Activated T-cell treated with anti-CD3 and anti-CD28 coated beads, Interleukin-2, amount 50 U/mL, for 4 hours (primary cell): ENCODE measurements around the gene ELFN1. TPM values are rescaled to one million over a fixed set of nuclear protein-coding genes. Genes with fewer than 3 reads are reported as not detected.

Experiments used
- ATAC-seq, 2 donors: fragments of 200-7000 bp; cut with Tn5 transposase; one replicate each; pipeline ENCODE4 v1.10.0; 2021
- DNase-seq: peaks from one replicate; pipeline ENCODE4 v3.0.0-alpha.2; 2020
- H3K27me3 Mint-ChIP-seq: one replicate; pipeline ENCODE4 v1.8.0; 2021; ENCODE audit warnings: low read depth, mixed read lengths
- H3K36me3 Mint-ChIP-seq: one replicate; pipeline ENCODE4 v1.8.0; 2022; ENCODE audit warnings: mixed read lengths; ENCODE audit not compliant: insufficient read depth
- H3K4me1 Mint-ChIP-seq: one replicate; pipeline ENCODE4 v1.8.0; 2021; ENCODE audit warnings: low read depth, mixed read lengths
- H3K4me3 Mint-ChIP-seq: one replicate; pipeline ENCODE4 v1.8.0; 2021; ENCODE audit warnings: mild to moderate bottlenecking, moderate library complexity, mixed read lengths
- H3K9me3 Mint-ChIP-seq: one replicate; pipeline ENCODE4 v1.8.0; 2021; ENCODE audit warnings: mixed read lengths
- total RNA-seq, 3 donors: library from RNA; stranded (reverse); gene quantifications; one replicate each; pipeline ENCODE4 v1.2.1, GENCODE V29; 2021

Gene ELFN1
- total RNA-seq, 3 donors from 2014 or later: 0.11 to 0.13 (median 0.13) TPM

GRCh38 chr7:1689311-1689710, 19.2 kb downstream of the ELFN1 start:
- peaks cover 18% of the 10 kb centered on the region for H3K27me3 Mint-ChIP-seq
- H3K4me3 Mint-ChIP-seq: no peak overlapping the region
- no peaks in the 10 kb centered on the region for H3K4me1 Mint-ChIP-seq
- ATAC-seq: no peak
- DNase-seq: no peak
- H3K9me3 Mint-ChIP-seq: peaks cover 20% of the 10 kb centered on the region
- H3K36me3 Mint-ChIP-seq: peaks cover 1% of the 10 kb centered on the region

DNA sequence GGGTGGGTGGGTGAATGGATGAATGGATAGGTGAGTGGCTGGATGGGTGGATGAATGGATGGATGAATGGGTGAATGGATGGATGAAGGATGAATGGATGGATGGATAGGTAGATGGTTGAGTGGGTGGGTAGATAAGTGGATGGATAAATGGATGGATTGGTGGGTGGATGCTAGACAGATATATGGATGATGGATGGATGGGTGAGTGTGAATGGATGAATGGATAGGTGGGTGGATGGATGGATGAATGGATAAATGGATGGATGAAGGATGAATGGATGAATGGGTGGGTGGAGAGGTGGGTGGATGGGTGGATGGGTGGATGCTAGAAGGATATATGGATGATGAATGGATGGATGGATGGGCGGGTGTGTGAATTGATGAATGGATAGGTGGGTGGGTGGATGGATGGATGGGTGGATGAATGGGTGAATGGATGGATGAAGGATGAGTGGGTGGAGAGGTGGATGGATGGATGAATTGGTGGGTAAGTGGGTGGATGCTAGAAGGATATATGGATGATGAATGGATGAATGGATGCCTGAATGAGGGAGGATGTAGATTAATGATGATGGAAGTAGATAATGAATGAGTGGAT, 20.4 kb downstream of the ELFN1 start:
- peaks cover 10% of the 10 kb centered on the region for H3K9me3 Mint-ChIP-seq
- DNase-seq (no peak), ATAC-seq (no peak)
- no peaks in the 10 kb centered on the region for H3K4me1 Mint-ChIP-seq
- peaks cover 18% of the 10 kb centered on the region for H3K27me3 Mint-ChIP-seq
- no peak overlapping the region for H3K4me3 Mint-ChIP-seq
- peaks cover 1% of the 10 kb centered on the region for H3K36me3 Mint-ChIP-seq

DNA sequence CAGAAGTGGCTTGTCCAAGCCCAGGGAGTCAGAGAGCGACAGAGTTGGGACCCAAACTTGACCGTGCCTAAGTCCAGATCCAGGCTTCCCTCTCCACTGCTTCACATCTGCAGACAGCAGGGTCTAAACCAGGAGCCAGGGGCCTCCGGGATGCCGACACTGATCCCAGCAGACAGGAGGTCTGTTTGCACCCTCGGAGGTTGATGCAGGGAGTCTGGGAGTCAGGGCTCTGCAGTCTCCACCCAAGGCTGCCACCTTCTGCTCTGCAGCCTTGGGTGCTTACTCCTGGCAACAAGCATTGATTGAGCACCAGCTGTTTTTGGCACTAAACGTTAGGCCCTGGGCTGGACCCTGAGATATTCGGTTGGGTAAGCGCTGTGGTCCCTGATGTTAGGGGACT, 21.0 kb downstream of the ELFN1 start:
- H3K36me3 Mint-ChIP-seq: peaks cover 1% of the 10 kb centered on the region
- DNase-seq (no peak), ATAC-seq (no peak)
- H3K4me1 Mint-ChIP-seq: no peaks in the 10 kb centered on the region
- H3K9me3 Mint-ChIP-seq: peaks cover 8% of the 10 kb centered on the region
- no peak overlapping the region for H3K4me3 Mint-ChIP-seq
- peaks cover 21% of the 10 kb centered on the region for H3K27me3 Mint-ChIP-seq

DNA sequence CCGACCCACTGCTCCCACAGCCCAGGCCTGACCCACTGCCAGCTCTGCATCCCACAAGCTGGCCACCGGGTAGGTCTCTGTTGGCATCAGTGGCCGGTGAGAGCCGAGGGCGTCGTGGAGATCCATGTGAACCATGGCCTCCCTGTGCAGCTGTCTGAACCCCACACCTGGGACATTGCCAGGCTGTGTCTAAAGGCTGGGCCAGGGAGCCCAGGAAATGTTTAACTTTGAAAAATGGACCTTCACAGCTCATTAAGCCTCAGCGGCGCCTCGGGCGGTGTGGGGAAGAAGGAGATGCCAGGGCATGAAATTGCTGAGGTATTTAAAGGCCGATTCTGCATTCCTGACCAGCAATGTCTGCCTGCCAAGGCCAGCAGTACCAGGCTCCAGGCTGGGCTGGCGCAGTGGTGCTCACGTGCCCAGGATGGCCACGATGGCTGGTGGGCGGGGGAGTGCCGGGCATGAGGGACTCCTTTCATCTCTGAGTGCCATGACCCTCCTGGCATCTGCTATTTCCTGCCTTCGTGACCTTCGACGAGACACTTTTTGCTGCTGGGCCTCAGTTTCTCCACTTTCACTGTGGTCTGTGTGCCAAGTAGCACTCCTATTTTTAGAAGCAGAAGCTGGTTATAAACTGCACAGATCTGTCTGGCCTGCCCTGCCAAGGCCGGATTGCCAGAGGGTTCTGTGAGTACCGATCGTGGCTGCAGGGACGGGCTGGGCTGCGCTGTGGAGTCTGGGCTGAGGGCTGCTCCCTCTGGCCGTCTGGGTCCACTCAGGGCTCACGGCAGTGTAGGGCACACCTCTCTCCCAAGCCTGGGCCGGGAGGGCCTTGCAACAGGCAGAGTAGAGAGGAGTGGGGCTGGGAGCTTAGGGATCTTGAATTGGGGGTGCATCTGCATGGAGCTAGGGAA, 21.8 kb downstream of the ELFN1 start:
- peaks cover 1% of the 10 kb centered on the region for H3K36me3 Mint-ChIP-seq
- peaks cover 7% of the 10 kb centered on the region for H3K9me3 Mint-ChIP-seq
- DNase-seq: no peak
- no peak for ATAC-seq
- H3K27me3 Mint-ChIP-seq: peaks cover 20% of the 10 kb centered on the region
- no peak overlapping the region for H3K4me3 Mint-ChIP-seq
- no peaks in the 10 kb centered on the region for H3K4me1 Mint-ChIP-seq

DNA sequence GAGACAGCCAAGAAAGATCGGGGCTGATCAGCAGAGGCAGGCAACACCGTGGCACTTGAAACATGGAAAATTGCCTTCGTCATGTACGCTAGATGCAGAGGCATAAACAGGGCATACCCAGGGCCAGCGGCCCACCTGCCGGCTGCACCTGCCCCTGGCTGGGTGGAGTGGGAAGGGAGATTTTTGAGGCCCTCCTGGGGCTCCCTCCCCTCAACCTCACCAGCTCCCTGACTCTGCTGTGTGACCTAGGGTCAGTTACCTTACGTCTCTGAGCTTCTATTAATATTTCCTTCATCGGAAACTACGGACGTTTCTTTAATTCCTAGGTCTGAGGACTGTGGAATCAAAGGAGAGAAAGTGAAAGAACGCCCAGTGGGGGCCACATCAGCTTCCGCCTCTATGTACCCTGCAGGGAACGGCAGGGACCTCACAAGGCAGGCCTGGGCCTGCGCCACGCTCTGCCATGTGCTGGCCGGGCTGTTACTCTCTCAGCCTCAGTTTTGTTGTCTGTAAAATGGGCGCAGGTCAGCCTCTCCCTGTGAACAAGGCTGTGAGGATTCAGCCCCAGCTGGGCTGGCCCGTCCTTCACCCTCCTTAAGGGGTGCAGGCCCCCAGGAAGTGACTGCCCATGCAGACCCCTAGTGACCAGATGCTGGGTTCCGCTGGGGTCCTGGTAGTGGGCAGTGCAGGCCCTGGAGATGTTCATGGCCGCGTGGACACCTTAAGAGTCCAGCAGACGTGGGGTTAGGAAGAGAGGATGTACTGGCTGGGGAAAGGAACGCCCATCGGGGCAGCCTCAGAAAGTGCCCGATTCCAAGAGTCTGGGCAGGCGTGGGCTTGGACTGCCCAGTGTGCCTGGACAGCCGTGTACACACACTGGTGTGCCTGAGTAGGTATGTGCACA, 22.7 kb downstream of the ELFN1 start:
- H3K4me1 Mint-ChIP-seq: peaks cover 4% of the 10 kb centered on the region
- H3K9me3 Mint-ChIP-seq: peaks cover 7% of the 10 kb centered on the region
- no peak for DNase-seq
- peaks cover 1% of the 10 kb centered on the region for H3K36me3 Mint-ChIP-seq
- ATAC-seq: no peak
- peaks cover 20% of the 10 kb centered on the region for H3K27me3 Mint-ChIP-seq
- no peak overlapping the region for H3K4me3 Mint-ChIP-seq

DNA sequence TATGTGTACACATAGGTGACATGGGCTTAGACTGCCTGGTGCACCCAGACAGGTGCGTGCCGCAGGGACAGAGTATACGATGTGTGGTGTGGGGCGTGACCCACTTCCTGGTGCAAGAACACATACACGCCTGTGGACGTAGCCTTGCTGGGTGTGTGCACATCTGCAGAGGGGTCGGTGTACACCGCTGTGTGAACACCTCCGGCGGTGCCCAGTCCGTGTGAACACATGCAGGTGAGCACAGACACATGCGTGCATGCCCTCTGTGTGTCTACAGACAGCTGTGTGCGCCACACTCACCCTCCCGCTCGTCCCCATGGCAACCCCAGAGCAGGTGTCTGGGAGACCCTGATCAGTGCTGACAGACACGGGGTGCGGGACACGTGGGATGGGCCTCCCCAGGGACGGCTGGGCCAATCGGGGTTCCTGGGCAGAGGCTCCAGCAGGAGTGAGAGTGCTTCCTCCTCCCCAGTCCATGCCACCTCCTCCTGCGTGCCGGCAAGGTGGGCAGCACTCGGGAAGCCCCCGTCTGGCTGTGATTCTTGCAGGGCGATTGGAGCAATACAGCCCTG, 23.4 kb downstream of the ELFN1 start:
- H3K36me3 Mint-ChIP-seq: peaks cover 1% of the 10 kb centered on the region
- peaks cover 20% of the 10 kb centered on the region for H3K27me3 Mint-ChIP-seq
- peaks cover 4% of the 10 kb centered on the region for H3K9me3 Mint-ChIP-seq
- no peak overlapping the region for H3K4me3 Mint-ChIP-seq
- no peak for DNase-seq
- peaks cover 4% of the 10 kb centered on the region for H3K4me1 Mint-ChIP-seq
- no peak for ATAC-seq

DNA sequence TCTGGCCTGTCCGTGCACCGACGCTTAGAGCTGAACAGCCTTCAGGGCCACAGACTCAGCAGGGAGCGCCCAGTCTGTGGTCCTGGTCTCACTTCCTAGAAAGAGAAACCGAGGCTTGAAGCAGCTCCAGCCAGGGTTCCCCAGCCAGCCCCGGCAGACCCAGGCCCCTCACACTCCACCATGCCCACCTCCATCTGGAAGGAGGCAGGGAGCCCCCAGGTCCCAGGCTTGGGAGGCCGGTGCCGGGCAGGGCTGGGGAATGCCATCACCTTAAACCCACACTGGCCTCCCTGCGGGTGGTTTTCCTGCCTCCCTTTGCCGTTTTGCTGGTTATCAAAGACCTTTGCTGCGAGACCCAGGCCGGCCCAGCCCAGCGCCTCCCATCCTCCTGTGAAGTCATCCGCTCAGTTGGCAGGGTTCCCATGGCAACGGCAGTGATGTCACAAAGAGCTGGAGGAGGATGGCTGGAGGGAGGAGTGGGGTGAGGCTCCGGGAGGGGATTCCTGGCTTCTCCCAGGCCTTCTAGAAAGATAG, 24.0 kb downstream of the ELFN1 start:
- Mint-ChIP-seq H3K27me3 (peaks cover 20% of the 10 kb centered on the region), H3K4me1 (peaks cover 4% of the 10 kb centered on the region), H3K36me3 (peaks cover under 1% of the 10 kb centered on the region), H3K4me3 (no peak overlapping the region), H3K9me3 (no peaks in the 10 kb centered on the region)
- DNase-seq (no peak), ATAC-seq (no peak)

GRCh38 chr7:1694611-1695511, 24.8 kb downstream of the ELFN1 start:
- no peak for ATAC-seq
- Mint-ChIP-seq H3K27me3 (peaks cover 15% of the 10 kb centered on the region), H3K9me3 (no peaks in the 10 kb centered on the region), H3K4me1 (peaks cover 4% of the 10 kb centered on the region), H3K36me3 (no peaks in the 10 kb centered on the region), H3K4me3 (no peak overlapping the region)
- DNase-seq: no peak

DNA sequence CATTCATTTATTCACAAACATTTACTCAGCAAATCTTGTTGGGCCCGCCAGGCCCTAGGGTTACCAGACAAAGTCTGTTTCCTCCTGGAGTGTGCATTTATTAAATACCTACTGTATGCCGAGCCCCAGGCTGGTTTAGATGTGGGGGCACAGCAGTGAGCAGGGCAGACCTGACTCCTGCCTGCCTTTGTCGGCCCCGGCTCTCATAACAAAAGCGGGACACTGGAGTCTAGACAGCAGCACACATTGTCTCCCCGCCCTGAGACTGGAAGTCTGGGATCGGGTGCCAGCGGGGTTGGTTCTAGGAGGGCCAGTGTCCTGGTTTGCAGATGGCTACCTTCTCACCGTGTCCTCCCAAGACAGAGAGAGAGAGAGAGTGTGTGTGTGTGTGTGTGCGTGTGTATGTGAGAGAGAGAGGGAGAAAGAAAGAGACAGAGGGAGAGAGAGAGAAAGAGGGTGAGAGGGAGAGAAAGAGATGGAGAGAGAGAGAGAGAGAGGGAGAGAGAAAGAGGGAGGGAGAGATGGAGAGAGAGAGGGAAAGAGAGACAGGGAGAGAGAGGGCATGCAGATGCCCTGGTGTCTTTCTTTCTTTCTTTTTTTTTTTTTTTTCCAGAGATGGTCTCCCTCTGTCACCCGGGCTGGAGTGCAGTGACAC, 25.9 kb downstream of the ELFN1 start:
- Mint-ChIP-seq H3K4me1 (peaks cover 4% of the 10 kb centered on the region), H3K4me3 (no peak overlapping the region), H3K27me3 (peaks cover 5% of the 10 kb centered on the region), H3K9me3 (no peaks in the 10 kb centered on the region), H3K36me3 (no peaks in the 10 kb centered on the region)
- ATAC-seq: no peak
- no peak for DNase-seq

- no peaks in the 10 kb centered on the region for H3K9me3 Mint-ChIP-seq
- peaks cover 5% of the 10 kb centered on the region for H3K27me3 Mint-ChIP-seq
- H3K36me3 Mint-ChIP-seq: no peaks in the 10 kb centered on the region
Measured at GRCh38 chr7:1696671-1697498, 26.8 kb downstream of the ELFN1 start.

DNA sequence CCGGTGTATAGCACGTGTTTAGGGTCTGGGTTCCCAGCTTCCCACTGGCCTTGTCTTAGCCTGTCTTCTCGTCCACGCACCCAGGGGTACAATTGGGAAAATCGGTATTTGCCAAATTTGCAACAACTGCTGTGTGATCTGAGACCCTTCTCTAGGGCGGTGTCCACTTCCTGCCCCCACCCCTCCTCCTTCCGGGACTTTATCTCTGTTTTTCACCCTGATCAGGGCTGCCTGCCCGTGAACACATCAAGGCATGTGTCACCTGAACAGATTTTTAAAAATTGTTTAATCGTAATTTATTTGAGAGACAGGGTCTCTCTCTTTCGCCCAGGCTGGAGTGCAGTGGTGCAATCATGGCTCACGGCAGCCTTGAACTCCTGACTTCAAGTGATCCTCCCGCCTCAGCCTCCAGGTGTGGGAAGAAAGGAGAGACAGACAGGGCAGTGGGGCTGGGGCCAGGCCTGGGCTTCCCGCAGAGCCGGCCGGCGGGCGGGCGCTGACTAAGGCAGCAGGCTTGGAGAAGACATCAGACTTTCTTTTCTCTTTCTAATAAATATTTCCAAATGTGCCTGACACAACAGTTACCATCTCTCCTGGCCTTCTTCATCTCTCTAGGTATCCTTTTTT, 27.5 kb downstream of the ELFN1 start:
- Mint-ChIP-seq H3K4me3 (no peak overlapping the region), H3K9me3 (peaks cover 4% of the 10 kb centered on the region), H3K27me3 (peaks cover 5% of the 10 kb centered on the region), H3K36me3 (no peaks in the 10 kb centered on the region), H3K4me1 (peaks cover 4% of the 10 kb centered on the region)
- DNase-seq: no peak
- no peak for ATAC-seq

More at GRCh38 chr7:1696671-1697498, 26.8 kb downstream of the ELFN1 start:
- DNase-seq (no peak), ATAC-seq (no peak)
- Mint-ChIP-seq H3K4me3 (no peak overlapping the region), H3K4me1 (peaks cover 4% of the 10 kb centered on the region)

GRCh38 chr7:1698201-1698600, 28.1 kb downstream of the ELFN1 start:
- DNase-seq (no peak), ATAC-seq (no peak)
- Mint-ChIP-seq H3K9me3 (peaks cover 9% of the 10 kb centered on the region), H3K4me3 (no peak overlapping the region), H3K36me3 (no peaks in the 10 kb centered on the region), H3K27me3 (peaks cover 5% of the 10 kb centered on the region), H3K4me1 (peaks cover 4% of the 10 kb centered on the region)
